Astrocyte of the cerebellum (primary cell): ENCODE measurements around the gene IGSF9.

Experiments
- DNase-seq: peaks from one replicate; pipeline ENCODE4 v3.0.0-alpha.2; 2011; ENCODE audit warnings: low read depth
- H3K4me3 ChIP-seq: 2 replicates; pipeline ENCODE4 v1.5.1; 2011; ENCODE audit warnings: mild to moderate bottlenecking, low read depth, low read length, moderate library complexity
- in situ Hi-C: cut with HindIII; loops from 2 replicates; pipeline ENCODE4 v1.10.0; 2017; ENCODE audit warnings: low sequenced_read_pairs
- TF ChIP-seq, protein P1 (sequence below): IDR thresholded peaks from 2 replicates; pipeline ENCODE4 v1.5.1; 2012; ENCODE audit warnings: low read length, low read depth, moderate library complexity, mild to moderate bottlenecking; ENCODE audit errors: missing control alignments

IGSF9 gene

DNA sequence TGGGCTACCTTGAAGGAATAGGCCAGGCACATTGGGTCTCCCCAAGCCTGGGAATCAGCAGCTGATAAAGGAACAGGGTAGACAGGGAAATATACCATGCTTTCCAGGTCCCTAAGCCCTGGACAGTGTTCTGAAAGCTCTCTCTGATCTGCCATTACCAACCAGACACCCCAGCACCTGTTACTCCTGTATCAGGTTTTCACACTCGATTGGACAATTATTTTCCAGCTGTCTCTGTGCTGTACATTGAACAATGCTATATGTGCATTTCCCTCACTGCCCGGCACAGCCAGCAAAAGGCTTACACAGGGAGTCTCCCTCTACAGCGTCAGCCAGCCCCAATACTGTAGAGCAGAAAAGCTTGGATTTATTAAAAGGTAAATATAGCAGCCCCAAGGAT lies 50.1 kb downstream of the IGSF9 start:
- TF ChIP-seq, protein P1, sequence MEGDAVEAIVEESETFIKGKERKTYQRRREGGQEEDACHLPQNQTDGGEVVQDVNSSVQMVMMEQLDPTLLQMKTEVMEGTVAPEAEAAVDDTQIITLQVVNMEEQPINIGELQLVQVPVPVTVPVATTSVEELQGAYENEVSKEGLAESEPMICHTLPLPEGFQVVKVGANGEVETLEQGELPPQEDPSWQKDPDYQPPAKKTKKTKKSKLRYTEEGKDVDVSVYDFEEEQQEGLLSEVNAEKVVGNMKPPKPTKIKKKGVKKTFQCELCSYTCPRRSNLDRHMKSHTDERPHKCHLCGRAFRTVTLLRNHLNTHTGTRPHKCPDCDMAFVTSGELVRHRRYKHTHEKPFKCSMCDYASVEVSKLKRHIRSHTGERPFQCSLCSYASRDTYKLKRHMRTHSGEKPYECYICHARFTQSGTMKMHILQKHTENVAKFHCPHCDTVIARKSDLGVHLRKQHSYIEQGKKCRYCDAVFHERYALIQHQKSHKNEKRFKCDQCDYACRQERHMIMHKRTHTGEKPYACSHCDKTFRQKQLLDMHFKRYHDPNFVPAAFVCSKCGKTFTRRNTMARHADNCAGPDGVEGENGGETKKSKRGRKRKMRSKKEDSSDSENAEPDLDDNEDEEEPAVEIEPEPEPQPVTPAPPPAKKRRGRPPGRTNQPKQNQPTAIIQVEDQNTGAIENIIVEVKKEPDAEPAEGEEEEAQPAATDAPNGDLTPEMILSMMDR = no peak

GRCh38 chr1:159892944-159893343 lies 52.5 kb downstream of the IGSF9 start:
- no peak for DNase-seq
- in situ Hi-C loops = loop anchor here (5.0 kb wide), 1 partner anchor 96 kb away; no protein-coding TSS in a partner anchor
- no peak overlapping the region for H3K4me3 ChIP-seq
- TF ChIP-seq, protein P1 = no peak

More for the DNA sequence above, 50.1 kb downstream of the IGSF9 start:
- in situ Hi-C loops = no loop called here
- DNase-seq = no peak
- H3K4me3 ChIP-seq = no peak overlapping the region

DNA sequence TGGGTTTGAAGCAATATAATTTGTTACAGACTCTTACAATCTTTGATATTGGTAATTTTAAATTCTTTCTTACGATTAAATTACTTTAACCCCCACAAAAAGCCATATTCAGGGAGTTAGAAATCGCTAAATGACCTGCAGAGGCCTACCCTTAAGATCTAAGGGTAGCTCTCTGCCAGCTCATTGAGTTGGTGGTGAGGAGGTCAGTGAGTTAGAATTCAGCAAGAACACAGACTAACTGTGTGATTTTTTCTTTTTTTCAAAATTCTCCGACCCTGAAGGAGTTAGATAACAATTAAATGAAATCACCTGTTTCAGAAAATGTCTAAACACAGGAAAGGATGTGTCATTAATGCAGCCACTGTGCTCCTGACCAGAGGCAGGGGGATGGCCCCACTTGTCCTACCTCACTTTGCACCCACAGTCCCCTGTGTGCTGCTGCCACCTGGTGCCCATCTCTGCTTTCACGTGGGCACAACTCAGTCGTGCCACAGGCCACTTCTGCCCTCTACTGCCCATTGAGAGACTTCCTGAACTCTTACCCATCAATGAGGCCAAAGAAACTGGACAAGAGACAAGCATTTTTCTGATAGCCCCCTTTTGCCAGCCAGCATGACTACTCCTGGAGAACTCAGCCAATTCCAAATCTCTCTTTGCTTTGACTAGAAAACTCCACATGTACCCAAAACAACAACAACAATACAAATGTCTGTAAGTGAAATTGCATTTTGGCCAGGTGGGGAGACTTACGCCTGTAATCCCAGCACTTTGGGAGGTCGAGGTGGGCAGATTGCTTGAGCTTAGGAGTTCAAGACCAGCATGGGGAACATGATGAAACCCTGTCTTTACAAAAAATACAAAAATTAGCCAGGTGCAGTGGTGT lies 53.9 kb downstream of the IGSF9 start:
- TF ChIP-seq, protein P1 = peak; percentile 97
- no peak overlapping the region for H3K4me3 ChIP-seq
- in situ Hi-C loops = loop anchor here (5.0 kb wide), 1 partner anchor 94 kb away; no protein-coding TSS in a partner anchor
- peak; percentile 79 for DNase-seq

DNA sequence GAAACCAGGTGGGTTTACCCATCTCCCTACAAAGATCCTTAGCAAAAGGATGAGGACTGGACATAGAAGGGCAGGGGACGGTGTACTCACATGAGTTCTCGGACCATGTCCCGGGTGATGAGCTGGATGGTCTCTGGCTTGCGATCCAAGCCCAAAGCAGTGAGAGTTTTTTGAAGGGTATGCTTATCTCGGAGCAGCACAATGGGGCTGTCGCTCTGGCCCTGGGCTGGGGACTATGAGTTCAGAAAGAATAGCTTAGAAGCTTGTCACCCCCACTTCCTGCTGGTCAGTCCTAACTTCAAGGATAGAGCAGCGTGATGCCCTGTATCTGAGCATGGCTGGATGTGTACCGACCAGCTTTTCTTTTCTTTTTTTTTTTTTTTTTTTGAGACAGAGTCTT lies 55.0 kb downstream of the IGSF9 start:
- in situ Hi-C loops = loop anchor here (5.0 kb wide), 1 partner anchor 93 kb away; no protein-coding TSS in a partner anchor
- no peak for DNase-seq
- H3K4me3 ChIP-seq = no peak overlapping the region

GRCh38 chr1:159889821-159890252 lies 55.6 kb downstream of the IGSF9 start:
- TF ChIP-seq, protein P1 = no peak
- DNase-seq = peak; percentile 87
- in situ Hi-C loops = loop anchor here (5.0 kb wide), 1 partner anchor 93 kb away; no protein-coding TSS in a partner anchor
- no peak overlapping the region for H3K4me3 ChIP-seq

More for the DNA sequence above, 55.0 kb downstream of the IGSF9 start:
- TF ChIP-seq, protein P1 = no peak

DNA sequence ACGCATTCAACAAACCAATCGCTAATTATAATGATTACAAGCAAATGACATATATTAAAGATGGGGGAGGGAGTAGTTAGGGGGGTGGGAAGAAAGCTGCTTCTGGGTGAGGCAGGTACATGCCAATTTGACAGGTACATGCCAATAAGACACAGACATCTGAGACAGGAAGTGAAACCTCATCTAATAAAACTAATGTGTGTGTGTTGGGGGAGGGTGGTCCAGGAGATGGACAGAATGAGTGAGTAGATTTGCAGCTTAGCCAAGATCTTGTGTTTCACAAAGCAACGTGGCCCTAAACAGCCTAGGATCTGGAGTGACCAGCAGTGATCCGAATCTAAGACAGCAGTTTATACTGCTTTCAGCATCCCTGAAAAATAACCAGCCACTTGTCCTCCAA lies 56.2 kb downstream of the IGSF9 start:
- no peak for DNase-seq
- H3K4me3 ChIP-seq = no peak overlapping the region
- in situ Hi-C loops = no loop called here
- TF ChIP-seq, protein P1 = no peak
